Measurements from ENCODE around the gene NOG.

NOG gene

DNA sequence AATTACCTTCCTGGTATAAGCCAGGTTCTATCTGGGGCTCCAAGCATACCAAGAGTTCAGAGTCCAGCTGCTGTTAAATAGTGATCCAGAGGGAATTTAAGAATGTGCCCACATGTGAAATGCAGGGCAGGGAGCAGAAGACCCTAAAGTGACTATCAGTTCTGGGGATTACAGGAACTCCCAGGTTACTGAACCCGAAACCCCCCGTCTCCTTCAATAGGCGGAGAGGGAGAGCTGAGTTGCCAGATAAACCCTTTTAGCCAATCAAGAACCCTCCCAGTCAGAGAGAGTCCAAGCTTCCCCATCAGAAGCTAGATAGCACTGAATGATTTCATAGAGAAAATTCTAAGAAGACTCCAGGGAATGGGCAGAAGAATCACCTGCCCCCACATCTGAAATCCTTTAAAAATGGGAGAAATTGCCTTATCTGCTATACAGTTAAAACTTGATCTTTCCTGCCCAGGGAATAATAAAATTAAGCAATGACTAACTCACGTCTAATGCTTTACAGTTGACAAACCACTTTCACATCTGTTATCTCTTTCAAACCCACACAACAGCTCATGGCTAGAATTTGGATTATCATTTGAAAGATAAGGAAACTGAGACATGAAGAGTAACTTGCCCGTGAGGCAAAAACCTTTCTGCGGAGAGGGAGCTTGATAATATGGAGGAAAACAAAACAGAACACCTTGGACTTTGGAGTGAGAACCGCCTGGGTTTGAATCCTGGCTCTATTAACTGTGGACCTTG lies 10.2 kb downstream of the NOG start:
- TF ChIP-seq CTCF (IDR thresholded peaks at IDR 0.05; ENCODE audit: poor library complexity, severe bottlenecking): no peak
- ATAC-seq (ENCODE audit: low read depth) (no peak), DNase-seq (ENCODE audit: low spot score) (no peak)
- Histone ChIP-seq H3K27ac (ENCODE audit: poor library complexity, severe bottlenecking) (no peak overlapping the region), H3K9me3 (ENCODE audit: severe bottlenecking) (no peaks in the 10 kb centered on the region), H3K4me3 (ENCODE audit: severe bottlenecking) (no peak overlapping the region), H3K27me3 (ENCODE audit: insufficient read depth, poor library complexity, severe bottlenecking) (no peaks in the 10 kb centered on the region), H3K36me3 (ENCODE audit: low read depth) (no peaks in the 10 kb centered on the region), H3K4me1 (ENCODE audit: insufficient read depth, poor library complexity, severe bottlenecking) (no peaks in the 10 kb centered on the region)

GRCh38 chr17:56604691-56605290 lies 11.3 kb downstream of the NOG start:
- no peak overlapping the region for H3K4me3 ChIP-seq (ENCODE audit: severe bottlenecking)
- no peaks in the 10 kb centered on the region for H3K36me3 ChIP-seq (ENCODE audit: low read depth)
- no peak for ATAC-seq (ENCODE audit: low read depth)
- H3K27me3 ChIP-seq (ENCODE audit: insufficient read depth, poor library complexity, severe bottlenecking): no peaks in the 10 kb centered on the region
- H3K27ac ChIP-seq (ENCODE audit: poor library complexity, severe bottlenecking): no peak overlapping the region
- DNase-seq (ENCODE audit: low spot score): no peak
- H3K9me3 ChIP-seq (ENCODE audit: severe bottlenecking): no peaks in the 10 kb centered on the region
- no peak for TF ChIP-seq CTCF (IDR thresholded peaks at IDR 0.05; ENCODE audit: poor library complexity, severe bottlenecking)
- no peaks in the 10 kb centered on the region for H3K4me1 ChIP-seq (ENCODE audit: insufficient read depth, poor library complexity, severe bottlenecking)

DNA sequence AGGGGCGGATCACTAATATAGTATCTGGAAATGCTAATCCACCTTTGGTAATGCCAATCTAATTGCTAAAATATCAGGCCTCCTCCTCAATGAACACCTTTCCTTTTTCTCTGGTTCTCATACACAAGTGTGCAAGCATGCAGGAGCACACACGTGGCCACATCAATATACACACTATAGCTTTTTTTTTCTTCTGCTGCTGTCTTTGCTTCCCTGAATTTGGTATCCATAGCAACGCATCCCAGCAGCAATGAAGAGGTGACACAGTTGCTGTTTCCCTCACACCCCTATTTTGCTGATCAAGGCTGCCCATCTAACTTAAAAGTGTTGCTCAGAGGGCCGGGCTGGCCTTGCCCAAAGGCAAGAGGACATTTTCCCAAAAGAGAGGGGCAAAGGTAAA lies 15.4 kb downstream of the NOG start:
- Histone ChIP-seq H3K36me3 (ENCODE audit: low read depth) (no peaks in the 10 kb centered on the region), H3K27me3 (ENCODE audit: insufficient read depth, poor library complexity, severe bottlenecking) (no peaks in the 10 kb centered on the region), H3K4me3 (ENCODE audit: severe bottlenecking) (no peak overlapping the region), H3K9me3 (ENCODE audit: severe bottlenecking) (no peaks in the 10 kb centered on the region), H3K27ac (ENCODE audit: poor library complexity, severe bottlenecking) (no peak overlapping the region), H3K4me1 (ENCODE audit: insufficient read depth, poor library complexity, severe bottlenecking) (no peaks in the 10 kb centered on the region)
- no peak for DNase-seq (ENCODE audit: low spot score)
- no peak for TF ChIP-seq CTCF (IDR thresholded peaks at IDR 0.05; ENCODE audit: poor library complexity, severe bottlenecking)
- no peak for ATAC-seq (ENCODE audit: low read depth)

- Histone ChIP-seq H3K4me1 (ENCODE audit: insufficient read depth, poor library complexity, severe bottlenecking) (no peaks in the 10 kb centered on the region), H3K27ac (ENCODE audit: poor library complexity, severe bottlenecking) (no peak overlapping the region), H3K9me3 (ENCODE audit: severe bottlenecking) (no peaks in the 10 kb centered on the region), H3K4me3 (ENCODE audit: severe bottlenecking) (no peak overlapping the region), H3K27me3 (ENCODE audit: insufficient read depth, poor library complexity, severe bottlenecking) (no peaks in the 10 kb centered on the region), H3K36me3 (ENCODE audit: low read depth) (no peaks in the 10 kb centered on the region)
- no peak for TF ChIP-seq CTCF (IDR thresholded peaks at IDR 0.05; ENCODE audit: poor library complexity, severe bottlenecking)
- ATAC-seq (ENCODE audit: low read depth): no peak
- DNase-seq (ENCODE audit: low spot score): no peak
Observed at GRCh38 chr17:56610321-56610720, 16.8 kb downstream of the NOG start.

- no peak overlapping the region for H3K27ac ChIP-seq (ENCODE audit: poor library complexity, severe bottlenecking)
- no peaks in the 10 kb centered on the region for H3K36me3 ChIP-seq (ENCODE audit: low read depth)
- DNase-seq (ENCODE audit: low spot score): no peak
- ATAC-seq (ENCODE audit: low read depth): no peak
- no peak overlapping the region for H3K4me3 ChIP-seq (ENCODE audit: severe bottlenecking)
- no peaks in the 10 kb centered on the region for H3K9me3 ChIP-seq (ENCODE audit: severe bottlenecking)
- TF ChIP-seq CTCF (IDR thresholded peaks at IDR 0.05; ENCODE audit: poor library complexity, severe bottlenecking): no peak
- H3K27me3 ChIP-seq (ENCODE audit: insufficient read depth, poor library complexity, severe bottlenecking): no peaks in the 10 kb centered on the region
- no peaks in the 10 kb centered on the region for H3K4me1 ChIP-seq (ENCODE audit: insufficient read depth, poor library complexity, severe bottlenecking)
Observed at GRCh38 chr17:56613131-56613530, 19.6 kb downstream of the NOG start.

Data from RWPE2 (cell line).